GM12878 (cell line): ENCODE data around the gene METTL5. TPM values are rescaled to one million over a fixed set of nuclear protein-coding genes. Genes with fewer than 3 reads are reported as not detected.

Experiments
- ATAC-seq: fragments of 200-7000 bp; cut with Tn5 transposase; 3 replicates; pipeline ENCODE4 v1.9.1; 2020; ENCODE audit warnings: mild to moderate bottlenecking, moderate library complexity
- BruUV-seq: library from RNA; stranded (reverse); fragments of 400-500 nt; replicated peaks from 2 replicates; lab custom pipeline; 2021; lab: Mats Ljungman, UMichigan
- CTCF ChIA-PET: fragments of 300-600 bp; sonication (Branson Sonifier 250); formaldehyde crosslinking; extraction: SDS; loops from one replicate; lab custom pipeline; 2021; ENCODE audit warnings: inconsistent platforms; lab: Yijun Ruan, JAX
- POLR2A ChIA-PET: fragments of 350-600 bp; formaldehyde crosslinking; extraction: SDS; loops from one replicate; lab custom pipeline; 2021; ENCODE audit warnings: inconsistent platforms; lab: Charles Lee
- RAD21 ChIA-PET: fragments of 300-600 bp; sonication (Branson Sonifier 250); formaldehyde crosslinking; loops from one replicate; lab custom pipeline; 2023; ENCODE audit warnings: antibody characterized with exemption; ENCODE audit not compliant: unreplicated experiment; lab: Charles Lee
- SMC1A ChIA-PET: fragments of 300-600 bp; sonication (Branson Sonifier 250); formaldehyde crosslinking; loops from one replicate; lab custom pipeline; 2023; ENCODE audit not compliant: unreplicated experiment, uncharacterized antibody; lab: Charles Lee
- DNase-seq: peaks from one replicate; pipeline ENCODE4 v3.0.0-alpha.2; 2011; ENCODE audit warnings: low read depth, low spot score
- FAIRE-seq: peaks from 3 replicates; lab custom pipeline; 2011; peaks lifted over from hg19 to GRCh38; lab: Jason Lieb, UNC
- H2AFZ ChIP-seq: 2 replicates; pipeline ENCODE4 v1.6.0; 2011; ENCODE audit warnings: low read depth, low read length, control low read depth; ENCODE audit not compliant: control insufficient read depth
- H3K27ac ChIP-seq: 2 replicates; pipeline ENCODE4 v1.5.1; 2011; ENCODE audit warnings: control low read depth; ENCODE audit not compliant: control insufficient read depth, insufficient read depth
- H3K27me3 ChIP-seq, 2 experiments: replicated peaks in 1 of 2; 2 replicates each; pipeline versions ENCODE4 v1.6.0 to v1.6.1; 2011; ENCODE audit warnings: low read length in 1 of 2; ENCODE audit not compliant: control insufficient read depth in 2 of 2, insufficient read depth in 2 of 2
- H3K36me3 ChIP-seq, 2 experiments: 2 replicates each; pipeline ENCODE4 v1.5.1; 2011; ENCODE audit warnings: low read length in 1 of 2; ENCODE audit not compliant: control insufficient read depth in 2 of 2, insufficient read depth in 2 of 2
- H3K4me1 ChIP-seq: 2 replicates; pipeline ENCODE4 v1.6.1; 2011; ENCODE audit warnings: mild to moderate bottlenecking, low read length, moderate library complexity, mixed read lengths; ENCODE audit not compliant: control insufficient read depth, insufficient read depth
- H3K4me2 ChIP-seq: 2 replicates; pipeline ENCODE4 v1.6.0; 2011; ENCODE audit warnings: control low read depth; ENCODE audit not compliant: control insufficient read depth, insufficient read depth
- H3K4me3 ChIP-seq: fragments of 200-600 bp; sonication (generic); 2 replicates; pipeline ENCODE4 v1.5.1; 2016
- H3K79me2 ChIP-seq: 2 replicates; pipeline ENCODE4 v1.6.0; 2011; ENCODE audit warnings: low read length; ENCODE audit not compliant: control insufficient read depth, insufficient read depth
- H3K9ac ChIP-seq: 2 replicates; pipeline ENCODE4 v1.8.0; 2011; ENCODE audit warnings: low read length, control low read depth, mixed read lengths; ENCODE audit not compliant: control insufficient read depth, insufficient read depth
- H3K9me3 ChIP-seq: replicated peaks from 3 replicates; pipeline ENCODE4 v1.5.1; 2011; ENCODE audit warnings: mild to moderate bottlenecking, low read length; ENCODE audit not compliant: control insufficient read depth, insufficient read depth
- H4K20me1 ChIP-seq: 2 replicates; pipeline ENCODE4 v1.6.0; 2011; ENCODE audit not compliant: control insufficient read depth, insufficient read depth
- BHLHE40 ChIP-seq, 2 experiments: fragments of 450-650 bp in 1 of 2; IDR thresholded peaks; 2 replicates each; pipeline ENCODE4 v1.6.1; 2011 to 2017; ENCODE audit warnings: low read depth in 2 of 2, borderline replicate concordance in 1 of 2, improper control_type of control experiment in 1 of 2, low read length in 1 of 2, mild to moderate bottlenecking in 1 of 2
- CREB1 ChIP-seq: IDR thresholded peaks from 2 replicates; pipeline ENCODE4 v1.6.1; 2012; ENCODE audit warnings: low read depth, mild to moderate bottlenecking, inconsistent platforms
- IRF5 ChIP-seq: fragments of 450-650 bp; IDR thresholded peaks from 2 replicates; pipeline ENCODE4 v1.6.1; 2017; ENCODE audit warnings: borderline replicate concordance
- MLLT1 ChIP-seq: fragments of 450-650 bp; IDR thresholded peaks from 2 replicates; pipeline ENCODE4 v1.6.1; 2016; ENCODE audit warnings: mild to moderate bottlenecking
- NBN ChIP-seq: fragments of 450-650 bp; IDR thresholded peaks from 2 replicates; pipeline ENCODE4 v1.6.1; 2016
- NFYB ChIP-seq: IDR thresholded peaks from 2 replicates; pipeline ENCODE4 v1.6.1; 2011; ENCODE audit warnings: low read depth, mild to moderate bottlenecking, low read length, improper control_type of control experiment, moderate library complexity; ENCODE audit not compliant: insufficient read depth
- PAX8 ChIP-seq: fragments of 450-650 bp; IDR thresholded peaks from 2 replicates; pipeline ENCODE4 v1.6.1; 2017; ENCODE audit warnings: mild to moderate bottlenecking, moderate library complexity
- POLR2A ChIP-seq: IDR thresholded peaks from 2 replicates; pipeline ENCODE4 v1.6.1; 2011; ENCODE audit warnings: low read depth, mild to moderate bottlenecking, low read length
- RUNX3 ChIP-seq: IDR thresholded peaks from 2 replicates; pipeline ENCODE4 v1.6.1; 2012; ENCODE audit warnings: low read length, inconsistent platforms
- YY1 ChIP-seq: IDR thresholded peaks from 2 replicates; pipeline ENCODE4 v1.6.1; 2011; ENCODE audit warnings: low read depth, mild to moderate bottlenecking, low read length
- WGBS: methylation state at CpG from one replicate; pipeline ENCODE4 v1.1.6; 2016; ENCODE audit warnings: low lambda C conversion rate; ENCODE audit not compliant: insufficient replicate concordance, insufficient coverage; ENCODE audit errors: missing lambda C conversion rate; 5-methylcytosine and 5-hydroxymethylcytosine counted together
- in situ Hi-C: fragments of 300-500 bp; cut with MboI; formaldehyde crosslinking; loops from 9 replicates; pipeline ENCODE4 v1.14.3; 2018; ENCODE audit warnings: mixed read lengths
- intact Hi-C: fragments of 100-400 bp; cut with micrococcal nuclease; formaldehyde crosslinking; loops from one replicate; pipeline ENCODE4 v1.14.2; 2022; ENCODE audit not compliant: unreplicated experiment
- polyA plus RNA-seq, 11 experiments: library from polyadenylated mRNA; depleted of rRNA in 4 of 11; unstranded in 6 of 11; stranded (reverse) in 5 of 11; fragments of >200 nt; fragmentation: Nextera tagmentation in 4 of 11; fragmentation: Illumina TruSeq in 1 of 11; extraction: Ambion mirVana in 4 of 11; extraction: Trizol in 1 of 11; gene quantifications; 1 replicate in 1 of 11; 2 replicates in 10 of 11; pipeline versions ENCODE4 v1.2.1 to v1.2.3, GENCODE V29; 2011 to 2016; ENCODE audit warnings: inconsistent platforms in 2 of 11, missing spikeins in 2 of 11, low read depth in 1 of 11
- total RNA-seq, 4 experiments: library from RNA; depleted of rRNA in 3 of 4; stranded (reverse); fragments of >200 nt in 3 of 4; fragmentation: Illumina TruSeq in 1 of 4; extraction: Trizol in 1 of 4; gene quantifications; 2 replicates each; pipeline versions ENCODE4 v1.2.1 to v1.2.3, GENCODE V29; 2013 to 2021

Gene METTL5
- total and polyA plus RNA-seq, 10 of the 15 experiments (the other 5 are each of a cell fraction or from before 2014, with no cell fraction given), result 55.0 to 204 (median 87.4) TPM

- TF ChIP-seq MLLT1, result no peak
- TF ChIP-seq NFYB, result no peak
- no peak for TF ChIP-seq POLR2A
- no peak for TF ChIP-seq RUNX3
- TF ChIP-seq CREB1, result no peak
- no peak for TF ChIP-seq IRF5
- no peak for TF ChIP-seq PAX8
Observed at GRCh38 chr2:169865492-169865891, 40.8 kb upstream of the METTL5 start (continued).

- intact Hi-C loops, result no loop called here
- Histone ChIP-seq H4K20me1 (no peaks in the 10 kb centered on the region), H3K27ac (no peak overlapping the region), H3K27me3 (no peaks in the 10 kb centered on the region), H3K4me1 (no peaks in the 10 kb centered on the region), H3K4me3 (no peak overlapping the region), H3K79me2 (no peaks in the 10 kb centered on the region; the same call in none of the 2 replicates), H3K36me3 (no peaks in the 10 kb centered on the region), H3K9me3 (no peaks in the 10 kb centered on the region), H2AFZ (no peak overlapping the region), H3K9ac (no peak overlapping the region), H3K4me2 (no peak overlapping the region)
- ATAC-seq (no peak), FAIRE-seq (no peak), DNase-seq (no peak)
- BruUV-seq, result no TSS peak
- ChIA-PET SMC1A (interaction anchor here (1.9 to 2.1 kb wide), 2 partner anchors 10 to 12 kb away, joined by 5 read pairs; no protein-coding TSS in a partner anchor), CTCF (interaction anchor here (1.4 kb wide), 1 partner anchor 14 kb away, joined by 4 read pairs; no protein-coding TSS in a partner anchor), RAD21 (interaction anchor here (0.6 kb wide), 1 partner anchor 121 kb away, joined by 3 read pairs; no protein-coding TSS in a partner anchor), POLR2A (interaction anchor here (1.2 kb wide), 1 partner anchor 33 kb away, joined by 3 read pairs; no protein-coding TSS in a partner anchor)
- TF ChIP-seq RUNX3 (no peak), BHLHE40 (IDR thresholded peaks at IDR 0.05; ENCODE audit: borderline replicate concordance in 1 of 2, low read depth in 2 of 2, low read length in 1 of 2) (no peak), YY1 (no peak), NBN (no peak)
- WGBS, result 97% methylated on average over 2 of the region's 2 CpGs
- in situ Hi-C loops, result no loop called here
Observed at GRCh38 chr2:169862816-169863215, 38.1 kb upstream of the METTL5 start.
